ENCODE measurements around the gene PRSS56.
"Not testable (repeated sequence)": the region's sequence is repeated elsewhere in the genome, so short reads cannot be mapped to it uniquely, and the experiment has no call there.

The PRSS56 gene

GRCh38 chr2:232568161-232568560 is 48.0 kb downstream of the PRSS56 start:
- in situ Hi-C loops (cut with MboI; ENCODE audit: low sequenced_read_pairs), result no loop called here

- in situ Hi-C loops (cut with MboI; ENCODE audit: low sequenced_read_pairs), result no loop called here
Measured at GRCh38 chr2:232569541-232569940, 49.4 kb downstream of the PRSS56 start.

GRCh38 chr2:232570481-232570880 is 50.3 kb downstream of the PRSS56 start:
- in situ Hi-C loops (cut with MboI; ENCODE audit: low sequenced_read_pairs), result not testable (repeated sequence)

- in situ Hi-C loops (cut with MboI; ENCODE audit: low sequenced_read_pairs), result no loop called here
Measured at GRCh38 chr2:232571026-232571474, 50.9 kb downstream of the PRSS56 start.

- in situ Hi-C loops (cut with MboI; ENCODE audit: low sequenced_read_pairs), result no loop called here
Measured at GRCh38 chr2:232573042-232573441, 52.9 kb downstream of the PRSS56 start.

GRCh38 chr2:232573771-232574435 is 53.7 kb downstream of the PRSS56 start:
- in situ Hi-C loops (cut with MboI; ENCODE audit: low sequenced_read_pairs), result no loop called here

- in situ Hi-C loops (cut with MboI; ENCODE audit: low sequenced_read_pairs), result no loop called here
Measured at GRCh38 chr2:232574674-232575403, 54.7 kb downstream of the PRSS56 start.

Data from HL-60/S4 (cell line).